ENCODE measurements around the gene VPS26B.

Gene VPS26B

GRCh38 chr11:134223121-134223520 lies 1.4 kb upstream of the VPS26B start:
- DNase-seq (ENCODE audit: extremely low read depth, low read depth): no peak
- TF ChIP-seq CTCF (IDR thresholded peaks at IDR 0.05; ENCODE audit: low read depth, low read length): no peak

GRCh38 chr11:134224710-134225664 lies 516 bp downstream of the VPS26B start:
- DNase-seq (ENCODE audit: extremely low read depth, low read depth): no peak
- no peak for TF ChIP-seq CTCF (IDR thresholded peaks at IDR 0.05; ENCODE audit: low read depth, low read length)

- no peak for DNase-seq (ENCODE audit: extremely low read depth, low read depth)
- TF ChIP-seq CTCF (IDR thresholded peaks at IDR 0.05; ENCODE audit: low read depth, low read length): no peak
These were observed 2.4 kb downstream of the VPS26B start for GRCh38 chr11:134226806-134227325.

GRCh38 chr11:134228625-134229024 lies 4.2 kb downstream of the VPS26B start:
- DNase-seq (ENCODE audit: extremely low read depth, low read depth): no peak
- TF ChIP-seq CTCF (IDR thresholded peaks at IDR 0.05; ENCODE audit: low read depth, low read length): no peak

- TF ChIP-seq CTCF (IDR thresholded peaks at IDR 0.05; ENCODE audit: low read depth, low read length): no peak
- DNase-seq (ENCODE audit: extremely low read depth, low read depth): no peak
These were observed 4.8 kb downstream of the VPS26B start for GRCh38 chr11:134229126-134229790.

GRCh38 chr11:134230339-134230738 lies 5.9 kb downstream of the VPS26B start:
- DNase-seq (ENCODE audit: extremely low read depth, low read depth): no peak
- TF ChIP-seq CTCF (IDR thresholded peaks at IDR 0.05; ENCODE audit: low read depth, low read length): no peak

All from AG09319 (cell line).